ENCODE data around the gene SPTBN1. TPM values are rescaled to one million over a fixed set of nuclear protein-coding genes. Genes with fewer than 3 reads are reported as not detected.

The SPTBN1 gene
- total and polyA plus RNA-seq, 2 of the 13 experiments (the other 11 are each of a cell fraction or from before 2014, with no cell fraction given): 123 to 299 TPM

DNA sequence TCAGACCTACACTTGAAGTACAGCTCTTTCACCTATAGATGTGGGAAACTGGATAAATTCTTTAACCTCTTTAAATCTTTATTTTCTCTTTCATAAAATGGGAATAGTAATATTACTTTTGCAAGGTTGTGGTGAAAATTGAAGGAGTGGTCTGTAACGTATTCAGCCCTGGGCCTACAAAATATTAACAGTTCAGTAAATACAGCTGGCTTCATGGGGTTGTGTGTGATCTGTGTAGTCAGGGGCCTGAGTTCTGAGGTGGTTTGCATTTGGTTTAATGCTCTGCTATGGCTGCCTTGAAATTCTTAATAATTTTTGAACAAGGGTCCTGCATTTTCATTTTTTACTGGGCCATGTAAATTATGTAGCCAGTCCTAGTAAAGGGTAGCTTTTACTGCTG, 250.5 kb downstream of the SPTBN1 start (continued):
- TF ChIP-seq, protein P1, sequence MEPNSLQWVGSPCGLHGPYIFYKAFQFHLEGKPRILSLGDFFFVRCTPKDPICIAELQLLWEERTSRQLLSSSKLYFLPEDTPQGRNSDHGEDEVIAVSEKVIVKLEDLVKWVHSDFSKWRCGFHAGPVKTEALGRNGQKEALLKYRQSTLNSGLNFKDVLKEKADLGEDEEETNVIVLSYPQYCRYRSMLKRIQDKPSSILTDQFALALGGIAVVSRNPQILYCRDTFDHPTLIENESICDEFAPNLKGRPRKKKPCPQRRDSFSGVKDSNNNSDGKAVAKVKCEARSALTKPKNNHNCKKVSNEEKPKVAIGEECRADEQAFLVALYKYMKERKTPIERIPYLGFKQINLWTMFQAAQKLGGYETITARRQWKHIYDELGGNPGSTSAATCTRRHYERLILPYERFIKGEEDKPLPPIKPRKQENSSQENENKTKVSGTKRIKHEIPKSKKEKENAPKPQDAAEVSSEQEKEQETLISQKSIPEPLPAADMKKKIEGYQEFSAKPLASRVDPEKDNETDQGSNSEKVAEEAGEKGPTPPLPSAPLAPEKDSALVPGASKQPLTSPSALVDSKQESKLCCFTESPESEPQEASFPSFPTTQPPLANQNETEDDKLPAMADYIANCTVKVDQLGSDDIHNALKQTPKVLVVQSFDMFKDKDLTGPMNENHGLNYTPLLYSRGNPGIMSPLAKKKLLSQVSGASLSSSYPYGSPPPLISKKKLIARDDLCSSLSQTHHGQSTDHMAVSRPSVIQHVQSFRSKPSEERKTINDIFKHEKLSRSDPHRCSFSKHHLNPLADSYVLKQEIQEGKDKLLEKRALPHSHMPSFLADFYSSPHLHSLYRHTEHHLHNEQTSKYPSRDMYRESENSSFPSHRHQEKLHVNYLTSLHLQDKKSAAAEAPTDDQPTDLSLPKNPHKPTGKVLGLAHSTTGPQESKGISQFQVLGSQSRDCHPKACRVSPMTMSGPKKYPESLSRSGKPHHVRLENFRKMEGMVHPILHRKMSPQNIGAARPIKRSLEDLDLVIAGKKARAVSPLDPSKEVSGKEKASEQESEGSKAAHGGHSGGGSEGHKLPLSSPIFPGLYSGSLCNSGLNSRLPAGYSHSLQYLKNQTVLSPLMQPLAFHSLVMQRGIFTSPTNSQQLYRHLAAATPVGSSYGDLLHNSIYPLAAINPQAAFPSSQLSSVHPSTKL (CRISPR knock-in tag; IDR thresholded peaks at IDR 0.05): peak; percentile 48; the same call in 1 of the 2 replicates
- TF ChIP-seq DR1 (CRISPR knock-in tag; IDR thresholded peaks at IDR 0.05) (no peak), FOXK1 (CRISPR knock-in tag; IDR thresholded peaks at IDR 0.05; ENCODE audit: borderline replicate concordance, low read depth) (no peak), HDAC2 (CRISPR knock-in tag; IDR thresholded peaks at IDR 0.05) (0 out of 2 replicates have a peak, but pooled peaks have one; percentile 32), GATAD2A (CRISPR knock-in tag; IDR thresholded peaks at IDR 0.05) (0 out of 2 replicates have a peak, but pooled peaks have one; percentile 22), SKI (IDR thresholded peaks at IDR 0.05; ENCODE audit: partially characterized antibody) (no peak), NKX3-1 (CRISPR knock-in tag; IDR thresholded peaks at IDR 0.05) (0 out of 2 replicates have a peak, but pooled peaks have one; percentile 57), ASH2L (IDR thresholded peaks at IDR 0.05; ENCODE audit: insufficient read length, low read depth, low read length) (peak; percentile 29)
- TF ChIP-seq, protein P2, sequence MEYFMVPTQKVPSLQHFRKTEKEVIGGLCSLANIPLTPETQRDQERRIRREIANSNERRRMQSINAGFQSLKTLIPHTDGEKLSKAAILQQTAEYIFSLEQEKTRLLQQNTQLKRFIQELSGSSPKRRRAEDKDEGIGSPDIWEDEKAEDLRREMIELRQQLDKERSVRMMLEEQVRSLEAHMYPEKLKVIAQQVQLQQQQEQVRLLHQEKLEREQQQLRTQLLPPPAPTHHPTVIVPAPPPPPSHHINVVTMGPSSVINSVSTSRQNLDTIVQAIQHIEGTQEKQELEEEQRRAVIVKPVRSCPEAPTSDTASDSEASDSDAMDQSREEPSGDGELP (IDR thresholded peaks at IDR 0.05; ENCODE audit: borderline replicate concordance, low read depth): peak; percentile 99
- TF ChIP-seq, protein P3, sequence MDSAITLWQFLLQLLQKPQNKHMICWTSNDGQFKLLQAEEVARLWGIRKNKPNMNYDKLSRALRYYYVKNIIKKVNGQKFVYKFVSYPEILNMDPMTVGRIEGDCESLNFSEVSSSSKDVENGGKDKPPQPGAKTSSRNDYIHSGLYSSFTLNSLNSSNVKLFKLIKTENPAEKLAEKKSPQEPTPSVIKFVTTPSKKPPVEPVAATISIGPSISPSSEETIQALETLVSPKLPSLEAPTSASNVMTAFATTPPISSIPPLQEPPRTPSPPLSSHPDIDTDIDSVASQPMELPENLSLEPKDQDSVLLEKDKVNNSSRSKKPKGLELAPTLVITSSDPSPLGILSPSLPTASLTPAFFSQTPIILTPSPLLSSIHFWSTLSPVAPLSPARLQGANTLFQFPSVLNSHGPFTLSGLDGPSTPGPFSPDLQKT (CRISPR knock-in tag; IDR thresholded peaks at IDR 0.05; ENCODE audit: borderline replicate concordance): no peak
- TF ChIP-seq, protein P4, sequence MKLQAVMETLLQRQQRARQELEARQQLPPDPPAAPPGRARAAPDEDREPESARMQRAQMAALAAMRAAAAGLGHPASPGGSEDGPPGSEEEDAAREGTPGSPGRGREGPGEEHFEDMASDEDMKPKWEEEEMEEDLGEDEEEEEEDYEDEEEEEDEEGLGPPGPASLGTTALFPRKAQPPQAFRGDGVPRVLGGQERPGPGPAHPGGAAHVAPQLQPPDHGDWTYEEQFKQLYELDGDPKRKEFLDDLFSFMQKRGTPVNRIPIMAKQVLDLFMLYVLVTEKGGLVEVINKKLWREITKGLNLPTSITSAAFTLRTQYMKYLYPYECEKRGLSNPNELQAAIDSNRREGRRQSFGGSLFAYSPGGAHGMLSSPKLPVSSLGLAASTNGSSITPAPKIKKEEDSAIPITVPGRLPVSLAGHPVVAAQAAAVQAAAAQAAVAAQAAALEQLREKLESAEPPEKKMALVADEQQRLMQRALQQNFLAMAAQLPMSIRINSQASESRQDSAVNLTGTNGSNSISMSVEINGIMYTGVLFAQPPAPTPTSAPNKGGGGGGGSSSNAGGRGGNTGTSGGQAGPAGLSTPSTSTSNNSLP (IDR thresholded peaks at IDR 0.05; ENCODE audit: low read depth, low read length): 0 out of 2 replicates have a peak, but pooled peaks have one; percentile 42
- TF ChIP-seq, protein P5, sequence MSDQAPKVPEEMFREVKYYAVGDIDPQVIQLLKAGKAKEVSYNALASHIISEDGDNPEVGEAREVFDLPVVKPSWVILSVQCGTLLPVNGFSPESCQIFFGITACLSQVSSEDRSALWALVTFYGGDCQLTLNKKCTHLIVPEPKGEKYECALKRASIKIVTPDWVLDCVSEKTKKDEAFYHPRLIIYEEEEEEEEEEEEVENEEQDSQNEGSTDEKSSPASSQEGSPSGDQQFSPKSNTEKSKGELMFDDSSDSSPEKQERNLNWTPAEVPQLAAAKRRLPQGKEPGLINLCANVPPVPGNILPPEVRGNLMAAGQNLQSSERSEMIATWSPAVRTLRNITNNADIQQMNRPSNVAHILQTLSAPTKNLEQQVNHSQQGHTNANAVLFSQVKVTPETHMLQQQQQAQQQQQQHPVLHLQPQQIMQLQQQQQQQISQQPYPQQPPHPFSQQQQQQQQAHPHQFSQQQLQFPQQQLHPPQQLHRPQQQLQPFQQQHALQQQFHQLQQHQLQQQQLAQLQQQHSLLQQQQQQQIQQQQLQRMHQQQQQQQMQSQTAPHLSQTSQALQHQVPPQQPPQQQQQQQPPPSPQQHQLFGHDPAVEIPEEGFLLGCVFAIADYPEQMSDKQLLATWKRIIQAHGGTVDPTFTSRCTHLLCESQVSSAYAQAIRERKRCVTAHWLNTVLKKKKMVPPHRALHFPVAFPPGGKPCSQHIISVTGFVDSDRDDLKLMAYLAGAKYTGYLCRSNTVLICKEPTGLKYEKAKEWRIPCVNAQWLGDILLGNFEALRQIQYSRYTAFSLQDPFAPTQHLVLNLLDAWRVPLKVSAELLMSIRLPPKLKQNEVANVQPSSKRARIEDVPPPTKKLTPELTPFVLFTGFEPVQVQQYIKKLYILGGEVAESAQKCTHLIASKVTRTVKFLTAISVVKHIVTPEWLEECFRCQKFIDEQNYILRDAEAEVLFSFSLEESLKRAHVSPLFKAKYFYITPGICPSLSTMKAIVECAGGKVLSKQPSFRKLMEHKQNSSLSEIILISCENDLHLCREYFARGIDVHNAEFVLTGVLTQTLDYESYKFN (CRISPR knock-in tag; conservative IDR thresholded peaks at IDR 0.05): peak; percentile 60; the same call in 1 of the 2 replicates
- TF ChIP-seq, protein P6, sequence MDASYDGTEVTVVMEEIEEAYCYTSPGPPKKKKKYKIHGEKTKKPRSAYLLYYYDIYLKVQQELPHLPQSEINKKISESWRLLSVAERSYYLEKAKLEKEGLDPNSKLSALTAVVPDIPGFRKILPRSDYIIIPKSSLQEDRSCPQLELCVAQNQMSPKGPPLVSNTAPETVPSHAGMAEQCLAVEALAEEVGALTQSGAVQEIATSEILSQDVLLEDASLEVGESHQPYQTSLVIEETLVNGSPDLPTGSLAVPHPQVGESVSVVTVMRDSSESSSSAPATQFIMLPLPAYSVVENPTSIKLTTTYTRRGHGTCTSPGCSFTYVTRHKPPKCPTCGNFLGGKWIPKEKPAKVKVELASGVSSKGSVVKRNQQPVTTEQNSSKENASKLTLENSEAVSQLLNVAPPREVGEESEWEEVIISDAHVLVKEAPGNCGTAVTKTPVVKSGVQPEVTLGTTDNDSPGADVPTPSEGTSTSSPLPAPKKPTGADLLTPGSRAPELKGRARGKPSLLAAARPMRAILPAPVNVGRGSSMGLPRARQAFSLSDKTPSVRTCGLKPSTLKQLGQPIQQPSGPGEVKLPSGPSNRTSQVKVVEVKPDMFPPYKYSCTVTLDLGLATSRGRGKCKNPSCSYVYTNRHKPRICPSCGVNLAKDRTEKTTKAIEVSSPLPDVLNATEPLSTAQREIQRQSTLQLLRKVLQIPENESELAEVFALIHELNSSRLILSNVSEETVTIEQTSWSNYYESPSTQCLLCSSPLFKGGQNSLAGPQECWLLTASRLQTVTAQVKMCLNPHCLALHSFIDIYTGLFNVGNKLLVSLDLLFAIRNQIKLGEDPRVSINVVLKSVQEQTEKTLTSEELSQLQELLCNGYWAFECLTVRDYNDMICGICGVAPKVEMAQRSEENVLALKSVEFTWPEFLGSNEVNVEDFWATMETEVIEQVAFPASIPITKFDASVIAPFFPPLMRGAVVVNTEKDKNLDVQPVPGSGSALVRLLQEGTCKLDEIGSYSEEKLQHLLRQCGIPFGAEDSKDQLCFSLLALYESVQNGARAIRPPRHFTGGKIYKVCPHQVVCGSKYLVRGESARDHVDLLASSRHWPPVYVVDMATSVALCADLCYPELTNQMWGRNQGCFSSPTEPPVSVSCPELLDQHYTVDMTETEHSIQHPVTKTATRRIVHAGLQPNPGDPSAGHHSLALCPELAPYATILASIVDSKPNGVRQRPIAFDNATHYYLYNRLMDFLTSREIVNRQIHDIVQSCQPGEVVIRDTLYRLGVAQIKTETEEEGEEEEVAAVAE (CRISPR knock-in tag; IDR thresholded peaks at IDR 0.05; ENCODE audit: borderline replicate concordance): no peak
